Measurements from ENCODE around the gene ERG. TPM values are rescaled to one million over a fixed set of nuclear protein-coding genes. Genes with fewer than 3 reads are reported as not detected.

ERG gene
- total and polyA plus RNA-seq, 2 of the 8 experiments (the other 6 are each of a cell fraction or from before 2014, with no cell fraction given) = 1.0 to 3.0 TPM

GRCh38 chr21:38531039-38531541 is 32.8 kb upstream of the ERG start:
- CTCF ChIA-PET (ENCODE audit: partially characterized antibody) = interaction anchor here (1.1 kb wide), 1 partner anchor 14 kb away, joined by 3 read pairs; no protein-coding TSS in a partner anchor
- H3K4me2 ChIP-seq (ENCODE audit: insufficient read depth in 1 of 2, low read depth in 2 of 2, low read length in 2 of 2) = no peak overlapping the region

More at GRCh38 chr21:38531039-38531541, 32.8 kb upstream of the ERG start:
- Histone ChIP-seq H3K23ac (ENCODE audit: insufficient read length) (no peak overlapping the region), H3K4ac (replicated peaks; ENCODE audit: insufficient read length, low read depth, low read length) (no peak overlapping the region), H3K4me1 (replicated peaks in 1 of 4; ENCODE audit: control insufficient read depth in 3 of 4, insufficient read depth in 4 of 4, low read length in 3 of 4) (no peaks in the 10 kb centered on the region), H3K14ac (ENCODE audit: insufficient read length) (no peak overlapping the region), H3K23me2 (ENCODE audit: low read depth, low read length) (no peaks in the 10 kb centered on the region), H3K79me2 (ENCODE audit: control insufficient read depth in 1 of 2, insufficient read depth in 2 of 2, low read length in 2 of 2) (no peaks in the 10 kb centered on the region), H2BK5ac (ENCODE audit: low read depth, low read length) (no peak overlapping the region), H3K18ac (ENCODE audit: extremely low read depth, low read length) (no peak overlapping the region), H2AK5ac (ENCODE audit: low read depth, low read length) (no peak overlapping the region), H3K27ac (ENCODE audit: low read depth, low read length) (no peak overlapping the region), H4K20me1 (replicated peaks in 1 of 2; ENCODE audit: control insufficient read depth in 1 of 2, insufficient read depth in 2 of 2, low read length in 2 of 2) (no peaks in the 10 kb centered on the region), H3K36me3 (ENCODE audit: control insufficient read depth in 2 of 4, insufficient read depth in 4 of 4, low read length in 3 of 4) (no peaks in the 10 kb centered on the region), H3K27me3 (replicated peaks in 1 of 4; ENCODE audit: control insufficient read depth in 3 of 4, extremely low read depth in 1 of 4, insufficient read depth in 3 of 4, low read length in 3 of 4) (no peaks in the 10 kb centered on the region), H2BK120ac (replicated peaks; ENCODE audit: low read depth, low read length) (no peak overlapping the region), H2BK20ac (ENCODE audit: low read length) (no peak overlapping the region), H2BK15ac (ENCODE audit: low read length) (no peak overlapping the region), H2BK12ac (ENCODE audit: low read depth, low read length) (no peak overlapping the region), H3K9ac (replicated peaks in 1 of 4; ENCODE audit: extremely low read depth in 1 of 4, low read depth in 3 of 4, low read length in 3 of 4) (no peak overlapping the region), H4K91ac (replicated peaks; ENCODE audit: insufficient read length, low read length) (no peak overlapping the region), H3K9me3 (ENCODE audit: insufficient read depth in 2 of 2, low read depth in 1 of 2, low read length in 1 of 2) (no peaks in the 10 kb centered on the region), H3K4me3 (ENCODE audit: extremely low read depth in 1 of 4, insufficient read depth in 2 of 4, low read depth in 3 of 4, low read length in 4 of 4) (no peak overlapping the region), H3K79me1 (ENCODE audit: low read depth, low read length) (no peaks in the 10 kb centered on the region), H4K5ac (ENCODE audit: insufficient read length, low read depth, low read length) (no peak overlapping the region), H4K8ac (ENCODE audit: extremely low read depth, insufficient read depth, low read length) (no peak overlapping the region), H2AFZ (ENCODE audit: low read length) (no peak overlapping the region), H3K56ac (replicated peaks; ENCODE audit: insufficient read length, low read depth, low read length) (no peak overlapping the region)
- 88% methylated on average over 5 of the region's 5 CpGs; no CpG with 5 or more reads in 1 of the 2 experiments for WGBS, 2 experiments (ENCODE audit: extremely low coverage in 1 of 2, insufficient coverage in 1 of 2, insufficient read length in 1 of 2, insufficient replicate concordance in 2 of 2, low coverage in 1 of 2, low lambda C conversion rate in 2 of 2, missing lambda C conversion rate in 1 of 2)
- DNase-seq (ENCODE audit: low read depth in 1 of 2, low spot score in 2 of 2) (no peak), FAIRE-seq (no peak)
- POLR2A ChIA-PET (ENCODE audit: partially characterized antibody) = no interaction called here
- no peak for TF ChIP-seq FOSL1 (IDR thresholded peaks at IDR 0.05; ENCODE audit: insufficient read depth, low read depth, low read length)
- TF ChIP-seq SIRT6 (IDR thresholded peaks at IDR 0.05; ENCODE audit: low read length) = no peak
- TF ChIP-seq SAP30 (IDR thresholded peaks at IDR 0.05; ENCODE audit: insufficient read depth, insufficient replicate concordance, low read length) = no peak
- TF ChIP-seq JUN (IDR thresholded peaks at IDR 0.05; ENCODE audit: low read depth, low read length) = no peak
- TF ChIP-seq CTBP2 (IDR thresholded peaks at IDR 0.05; ENCODE audit: borderline replicate concordance, insufficient read depth, insufficient read length, low read length) = no peak
- no peak for TF ChIP-seq SUZ12 (IDR thresholded peaks at IDR 0.05; ENCODE audit: low read length)
- TF ChIP-seq SRF (IDR thresholded peaks at IDR 0.05; ENCODE audit: low read depth, low read length) = no peak
- no peak for TF ChIP-seq CHD1 (IDR thresholded peaks at IDR 0.05; ENCODE audit: low read depth, low read length)
- no peak for TF ChIP-seq TAF1 (IDR thresholded peaks at IDR 0.05; ENCODE audit: low read depth, low read length)
- no peak for TF ChIP-seq SIN3A (conservative IDR thresholded peaks at IDR 0.05 in 1 of 2, IDR thresholded peaks at IDR 0.05 in 1 of 2; ENCODE audit: low read depth in 1 of 2, low read length in 2 of 2)
- no peak for TF ChIP-seq E2F6 (IDR thresholded peaks at IDR 0.05)

All from H1 (cell line).